Esophagus muscularis mucosa (tissue), 4 donors: ENCODE results near the gene TMTC2. TPM values are rescaled to one million over a fixed set of nuclear protein-coding genes. Genes with fewer than 3 reads are reported as not detected.
A peak's percentile ranks its signal among the peaks of the same experiment; 100 is the strongest.

Experiments used
- DNase-seq: peaks from one replicate; pipeline ENCODE4 v3.0.0-alpha.2; 2017; ENCODE audit errors: extremely low spot score
- H3K27ac ChIP-seq, 4 donors: fragments of 200-600 bp; sonication (generic); replicated peaks in 1 of 4; 1 replicate in 3 of 4; 2 replicates in 1 of 4; pipeline ENCODE4 v1.5.1; 2016 to 2019; ENCODE audit warnings: mild to moderate bottlenecking in 1 of 4
- H3K27me3 ChIP-seq, 4 donors: fragments of 200-600 bp; sonication (generic); one replicate each; pipeline versions ENCODE4 v1.5.1 to v1.6.0; 2016 to 2019
- H3K36me3 ChIP-seq, 4 donors: fragments of 200-600 bp; sonication (generic); one replicate each; pipeline ENCODE4 v1.5.1; 2016 to 2019
- H3K4me1 ChIP-seq, 4 donors: fragments of 200-600 bp; sonication (generic); one replicate each; pipeline ENCODE4 v1.5.1; 2016 to 2019
- H3K4me3 ChIP-seq, 4 donors: fragments of 200-600 bp; sonication (generic); 1 replicate in 2 of 4; 2 replicates in 2 of 4; pipeline ENCODE4 v1.5.1; 2016 to 2019; ENCODE audit warnings: mild to moderate bottlenecking in 4 of 4, moderate library complexity in 1 of 4
- H3K9me3 ChIP-seq, 4 donors: fragments of 200-600 bp; sonication (generic); 1 replicate in 3 of 4; 2 replicates in 1 of 4; pipeline ENCODE4 v1.5.1; 2016 to 2019
- CTCF ChIP-seq, 3 experiments: fragments of 200-600 bp in 2 of 3; fragments of 450-650 bp in 1 of 3; sonication (generic) in 2 of 3; IDR thresholded peaks; one replicate each; pipeline ENCODE4 v1.5.1; 2017 to 2019; ENCODE audit warnings: antibody characterized with exemption in 3 of 3, mild to moderate bottlenecking in 2 of 3, moderate library complexity in 1 of 3
- EP300 ChIP-seq: sonication (generic); formaldehyde crosslinking; IDR thresholded peaks from one replicate; pipeline ENCODE4 v1.6.1; 2017; ENCODE audit warnings: antibody characterized with exemption
- POLR2A ChIP-seq: fragments of 450-650 bp; IDR thresholded peaks from one replicate; pipeline ENCODE4 v1.6.1; 2017; ENCODE audit warnings: antibody characterized with exemption, moderate library complexity, mild to moderate bottlenecking, low read depth
- POLR2AphosphoS5 ChIP-seq, 2 donors: sonication (generic); formaldehyde crosslinking; IDR thresholded peaks; one replicate each; pipeline ENCODE4 v1.6.1; 2017; ENCODE audit warnings: antibody characterized with exemption in 2 of 2
- WGBS: methylation state at CpG from one replicate; pipeline ENCODE4 v1.1.5; 2018; 5-methylcytosine and 5-hydroxymethylcytosine counted together
- intact Hi-C: fragments of 100-400 bp; cut with DNase I; formaldehyde crosslinking; loops from one replicate; pipeline ENCODE4 v1.15.1; 2023
- total RNA-seq, 4 donors: library from RNA; depleted of rRNA; stranded (reverse); fragments of >200 nt; gene quantifications; one replicate each; pipeline versions ENCODE4 v1.1.0 to v1.2.1, GENCODE V29; 2016

TMTC2 gene
- total RNA-seq, 4 donors from 2014 or later: 4.7 to 8.7 (median 7.3) TPM

GRCh38 chr12:82696543-82696942, 9.8 kb downstream of the TMTC2 start:
- Histone ChIP-seq H3K4me3 (no peak overlapping the region), H3K36me3 (no peaks in the 10 kb centered on the region), H3K9me3 (no peaks in the 10 kb centered on the region), H3K27ac (no peak overlapping the region), H3K27me3 (no peaks in the 10 kb centered on the region), H3K4me1 (no peaks in the 10 kb centered on the region)
- intact Hi-C loops: no loop called here
- TF ChIP-seq POLR2AphosphoS5 (IDR thresholded peaks at IDR 0.05) (no peak), EP300 (no peak), CTCF (IDR thresholded peaks at IDR 0.05) (no peak), POLR2A (no peak)
- DNase-seq: no peak

GRCh38 chr12:82698708-82699564, 12.2 kb downstream of the TMTC2 start:
- no peak for TF ChIP-seq EP300
- Histone ChIP-seq H3K4me1 (no peaks in the 10 kb centered on the region), H3K27me3 (no peaks in the 10 kb centered on the region), H3K4me3 (no peak overlapping the region), H3K9me3 (no peaks in the 10 kb centered on the region), H3K36me3 (no peaks in the 10 kb centered on the region), H3K27ac (no peak overlapping the region)
- intact Hi-C loops: no loop called here
- WGBS: 93% methylated on average over 12 of the region's 12 CpGs
- no peak for DNase-seq

- no peak for DNase-seq
- no peaks in the 10 kb centered on the region for H3K36me3 ChIP-seq
- intact Hi-C loops: no loop called here
- H3K27me3 ChIP-seq: no peaks in the 10 kb centered on the region
- H3K4me3 ChIP-seq: no peak overlapping the region
- no peak for TF ChIP-seq EP300
- TF ChIP-seq POLR2A: no peak
- WGBS: 100% methylated on average over 3 of the region's 3 CpGs
- H3K27ac ChIP-seq: no peak overlapping the region
- no peaks in the 10 kb centered on the region for H3K9me3 ChIP-seq
- peaks cover 0 to 16% (median 6%) of the 10 kb centered on the region in 4 donors for H3K4me1 ChIP-seq
Observed at GRCh38 chr12:82705774-82706173, 19.1 kb downstream of the TMTC2 start.

- H3K9me3 ChIP-seq: no peaks in the 10 kb centered on the region
- no peak for TF ChIP-seq POLR2AphosphoS5 (IDR thresholded peaks at IDR 0.05)
- no peak for TF ChIP-seq EP300
- TF ChIP-seq CTCF (IDR thresholded peaks at IDR 0.05): no peak
- TF ChIP-seq POLR2A: no peak
- no peak for DNase-seq
- 46% methylated on average over 10 of the region's 10 CpGs for WGBS
- peak overlapping the region in 1 of 4 donors; percentile 3 for H3K4me3 ChIP-seq
- intact Hi-C loops: no loop called here
- no peaks in the 10 kb centered on the region for H3K27me3 ChIP-seq
- peaks cover 0 to 16% (median 6%) of the 10 kb centered on the region in 4 donors for H3K4me1 ChIP-seq
- no peaks in the 10 kb centered on the region for H3K36me3 ChIP-seq
- H3K27ac ChIP-seq: peak overlapping the region in 1 of 4 donors; percentile 30
Observed at GRCh38 chr12:82708061-82708879, 21.6 kb downstream of the TMTC2 start.

GRCh38 chr12:82709794-82710355, 23.2 kb downstream of the TMTC2 start:
- H3K27me3 ChIP-seq: no peaks in the 10 kb centered on the region
- no peaks in the 10 kb centered on the region for H3K36me3 ChIP-seq
- intact Hi-C loops: no loop called here
- no peak overlapping the region for H3K4me3 ChIP-seq
- no peaks in the 10 kb centered on the region for H3K9me3 ChIP-seq
- DNase-seq: no peak
- peaks cover 0 to 16% (median 6%) of the 10 kb centered on the region in 4 donors for H3K4me1 ChIP-seq
- TF ChIP-seq CTCF (IDR thresholded peaks at IDR 0.05) (no peak), EP300 (no peak), POLR2AphosphoS5 (IDR thresholded peaks at IDR 0.05) (no peak), POLR2A (no peak)
- WGBS: 94% methylated on average over 2 of the region's 2 CpGs
- H3K27ac ChIP-seq: no peak overlapping the region
